Right renal pelvis (tissue), 4 donors: ENCODE measurements around the gene IMPA2. TPM values are rescaled to one million over a fixed set of nuclear protein-coding genes. Genes with fewer than 3 reads are reported as not detected.

ENCODE experiments used
- DNase-seq, 4 donors: peaks; one replicate each; pipeline ENCODE4 v3.0.0-alpha.2; 2013; ENCODE audit warnings: low read depth in 4 of 4, low spot score in 3 of 4, missing footprints in 1 of 4
- polyA plus RNA-seq, 4 donors: library from polyadenylated mRNA; unstranded; fragments of 120-200 nt; gene quantifications; one replicate each; pipeline ENCODE4 v1.2.1, GENCODE V29; 2013; ENCODE audit not compliant: insufficient read length in 4 of 4

IMPA2 gene
- polyA plus RNA-seq, 4 donors, result 79.2 to 124 (median 94.7) TPM

- DNase-seq, result no peak
These were observed 6.2 kb downstream of the IMPA2 start for GRCh38 chr18:11987527-11987926.

- DNase-seq, result no peak
These were observed 7.9 kb downstream of the IMPA2 start for GRCh38 chr18:11989174-11989573.

GRCh38 chr18:11989966-11990380 lies 8.7 kb downstream of the IMPA2 start:
- no peak for DNase-seq

- no peak for DNase-seq
These were observed 9.2 kb downstream of the IMPA2 start for GRCh38 chr18:11990539-11990938.

GRCh38 chr18:11991021-11991795 lies 9.9 kb downstream of the IMPA2 start:
- no peak for DNase-seq

GRCh38 chr18:11992096-11992790 lies 10.9 kb downstream of the IMPA2 start:
- DNase-seq, result no peak

- DNase-seq, result no peak
These were observed 12.1 kb downstream of the IMPA2 start for GRCh38 chr18:11993264-11993916.

GRCh38 chr18:11994336-11994702 lies 13.0 kb downstream of the IMPA2 start:
- no peak for DNase-seq

- no peak for DNase-seq
These were observed 13.6 kb downstream of the IMPA2 start for GRCh38 chr18:11994703-11995444.

- no peak for DNase-seq
These were observed 14.3 kb downstream of the IMPA2 start for GRCh38 chr18:11995445-11996189.

GRCh38 chr18:11996190-11996754 lies 15.0 kb downstream of the IMPA2 start:
- DNase-seq, result no peak

- no peak for DNase-seq
These were observed 15.6 kb downstream of the IMPA2 start for GRCh38 chr18:11996907-11997306.

GRCh38 chr18:11997466-11997865 lies 16.2 kb downstream of the IMPA2 start:
- no peak for DNase-seq

- DNase-seq, result no peak
These were observed 16.9 kb downstream of the IMPA2 start for GRCh38 chr18:11998193-11998592.

GRCh38 chr18:11999429-11999828 lies 18.1 kb downstream of the IMPA2 start:
- no peak for DNase-seq

GRCh38 chr18:12000072-12000659 lies 18.9 kb downstream of the IMPA2 start:
- no peak for DNase-seq

GRCh38 chr18:12001421-12001820 lies 20.1 kb downstream of the IMPA2 start:
- DNase-seq, result no peak

GRCh38 chr18:12003894-12004293 lies 22.6 kb downstream of the IMPA2 start:
- DNase-seq, result no peak
